K562 (cell line): ENCODE measurements around the gene STIM1. TPM values are rescaled to one million over a fixed set of nuclear protein-coding genes. Genes with fewer than 3 reads are reported as not detected.
A peak's percentile ranks its signal among the peaks of the same experiment; 100 is the strongest.

Experiments
- CBX3 ChIP-seq, 2 experiments: IDR thresholded peaks; 1 replicate in 1 of 2; 2 replicates in 1 of 2; pipeline ENCODE4 v1.6.1; 2012; ENCODE audit warnings: inconsistent platforms in 2 of 2, low read length in 2 of 2, borderline replicate concordance in 1 of 2, control low read depth in 1 of 2
- CGGBP1 ChIP-seq: fragments of 250-450 bp; sonication (Bioruptor Pico); IDR thresholded peaks from 2 replicates; pipeline ENCODE4 v1.9.0; 2021; ENCODE audit warnings: mild to moderate bottlenecking
- EP300 ChIP-seq: IDR thresholded peaks from 2 replicates; pipeline ENCODE4 v1.6.1; 2012; ENCODE audit warnings: low read length, improper control_type of control experiment
- LCOR ChIP-seq: sonication (generic); formaldehyde crosslinking; IDR thresholded peaks from 2 replicates; pipeline ENCODE4 v1.8.0; 2022; ENCODE audit warnings: mild to moderate bottlenecking, missing genetic modification reagents
- MLLT1 ChIP-seq, 2 experiments: fragments of 450-650 bp; IDR thresholded peaks; 2 replicates each; pipeline ENCODE4 v1.6.1; 2016
- NELFE ChIP-seq: IDR thresholded peaks from 2 replicates; pipeline ENCODE4 v1.6.1; 2011; ENCODE audit warnings: mild to moderate bottlenecking; ENCODE audit not compliant: insufficient read depth, insufficient read length
- NR1H2 ChIP-seq: sonication (generic); formaldehyde crosslinking; IDR thresholded peaks from 2 replicates; pipeline ENCODE4 v1.4.0; 2020; ENCODE audit warnings: mild to moderate bottlenecking, missing genetic modification reagents
- POLR2A ChIP-seq: fragments of 450-650 bp; conservative IDR thresholded peaks from 2 replicates; pipeline ENCODE4 v1.6.1; 2016
- POLR2B ChIP-seq: fragments of 450-650 bp; IDR thresholded peaks from 2 replicates; pipeline ENCODE4 v1.6.1; 2018; ENCODE audit warnings: low read depth; ENCODE audit not compliant: partially characterized antibody
- RCOR1 ChIP-seq, 2 experiments: IDR thresholded peaks; 2 replicates each; pipeline ENCODE4 v1.6.1; 2012; ENCODE audit warnings: low read depth in 2 of 2, low read length in 2 of 2, borderline replicate concordance in 1 of 2, improper control_type of control experiment in 1 of 2
- RNF2 ChIP-seq: sonication (generic); IDR thresholded peaks from 2 replicates; pipeline ENCODE4 v1.6.1; 2016
- SIN3A ChIP-seq, 2 experiments: fragments of 150-350 bp in 1 of 2; IDR thresholded peaks; 2 replicates each; pipeline ENCODE4 v1.6.1; 2011 to 2016; ENCODE audit warnings: borderline replicate concordance in 2 of 2, low read depth in 2 of 2, low read length in 2 of 2, mild to moderate bottlenecking in 2 of 2, moderate library complexity in 2 of 2; ENCODE audit not compliant: control insufficient read depth in 1 of 2
- STAG1 ChIP-seq: sonication (generic); formaldehyde crosslinking; IDR thresholded peaks from 2 replicates; pipeline ENCODE4 v1.5.0; 2020; ENCODE audit warnings: missing genetic modification reagents, borderline replicate concordance
- TAF1 ChIP-seq: IDR thresholded peaks from 2 replicates; pipeline ENCODE4 v1.6.1; 2011; ENCODE audit warnings: mild to moderate bottlenecking, low read length, moderate library complexity; ENCODE audit not compliant: insufficient read depth, control insufficient read depth, severe bottlenecking; ENCODE audit errors: extremely low read depth
- TCFL5 ChIP-seq: fragments of 250-450 bp; sonication (Bioruptor Pico); conservative IDR thresholded peaks from 2 replicates; pipeline ENCODE4 v1.6.1; 2021; ENCODE audit warnings: mild to moderate bottlenecking, moderate library complexity, matching md5 sums
- ZBTB33 ChIP-seq: sonication (generic); formaldehyde crosslinking; IDR thresholded peaks from 2 replicates; pipeline ENCODE4 v1.8.1; 2023; ENCODE audit warnings: mild to moderate bottlenecking, missing genetic modification reagents
- ZFX ChIP-seq: sonication (generic); formaldehyde crosslinking; IDR thresholded peaks from 2 replicates; pipeline ENCODE4 v1.8.0; 2022; ENCODE audit warnings: mild to moderate bottlenecking, missing genetic modification reagents, moderate library complexity
- ZNF140 ChIP-seq: fragments of 250-450 bp; sonication (Bioruptor Pico); IDR thresholded peaks from 2 replicates; pipeline ENCODE4 v1.8.0; 2021; ENCODE audit warnings: moderate library complexity, mild to moderate bottlenecking, inconsistent platforms
- ZNF780A ChIP-seq: fragments of 250-450 bp; sonication (Bioruptor Pico); IDR thresholded peaks from 2 replicates; pipeline ENCODE4 v1.5.0; 2021; ENCODE audit warnings: mild to moderate bottlenecking
- polyA plus RNA-seq, 8 experiments: library from polyadenylated mRNA; depleted of rRNA in 4 of 8; stranded (reverse) in 5 of 8; unstranded in 3 of 8; fragments of >200 nt; fragmentation: Nextera tagmentation in 2 of 8; fragmentation: Illumina TruSeq in 1 of 8; extraction: Ambion mirVana in 2 of 8; extraction: Trizol in 1 of 8; gene quantifications; 2 replicates each; pipeline versions ENCODE4 v1.2.1 to v1.2.3, GENCODE V29; 2011 to 2014; ENCODE audit warnings: inconsistent platforms in 1 of 8, missing spikeins in 1 of 8
- total RNA-seq, 7 experiments: library from RNA; depleted of rRNA in 6 of 7; stranded (reverse); fragments of >200 nt in 6 of 7; fragmentation: Illumina TruSeq in 2 of 7; extraction: Trizol in 2 of 7; gene quantifications; 2 replicates each; pipeline versions ENCODE4 v1.2.1 to v1.2.3, GENCODE V29; 2011 to 2021; ENCODE audit warnings: low replicate concordance in 1 of 7
- TF ChIP-seq, protein P1 (sequence below): conservative IDR thresholded peaks from 2 replicates; pipeline ENCODE4 v1.6.1; 2011; ENCODE audit warnings: low read depth, mild to moderate bottlenecking, low read length; ENCODE audit not compliant: control insufficient read depth
- TF ChIP-seq, protein P2 (sequence below): sonication (generic); formaldehyde crosslinking; IDR thresholded peaks from 2 replicates; pipeline ENCODE4 v1.8.0; 2022; ENCODE audit warnings: missing genetic modification reagents, mild to moderate bottlenecking, moderate library complexity, borderline replicate concordance

The STIM1 gene
- total and polyA plus RNA-seq, 9 of the 15 experiments (the other 6 are each of a cell fraction or from before 2014, with no cell fraction given) = 7.7 to 50.5 (median 22.5) TPM

GRCh38 chr11:3854977-3855807 is at the start of gene STIM1 (continued):
- TF ChIP-seq MLLT1 (IDR thresholded peaks at IDR 0.05) (peak in 1 of 2 experiments; percentile 87; a peak in 2 of 4 replicates), TAF1 (peak; percentile 22), RNF2 (peak; percentile 16; the same call in 1 of the 2 replicates), NR1H2 (CRISPR knock-in tag) (0 out of 2 replicates have a peak, but pooled peaks have one; percentile 81), POLR2B (peak; percentile 55), EP300 (peak; percentile 32; the same call in 1 of the 2 replicates), RCOR1 (IDR thresholded peaks at IDR 0.05; ENCODE audit: borderline replicate concordance in 1 of 2, low read depth in 2 of 2, low read length in 2 of 2) (peak in 1 of 2 experiments; percentile 73; a peak in 1 of 4 replicates), ZNF780A (no peak), SIN3A (IDR thresholded peaks at IDR 0.05; ENCODE audit: borderline replicate concordance in 2 of 2, control insufficient read depth in 1 of 2, low read depth in 2 of 2, low read length in 2 of 2) (peak in 1 of 2 experiments; percentile 60; a peak in 1 of 4 replicates), ZNF140 (no peak), NELFE (no peak), STAG1 (CRISPR knock-in tag) (peak; percentile 27; the same call in 1 of the 2 replicates), ZBTB33 (0 out of 2 replicates have a peak, but pooled peaks have one; percentile 36), CBX3 (IDR thresholded peaks at IDR 0.05; ENCODE audit: borderline replicate concordance in 1 of 2, low read length in 2 of 2) (peak in 1 of 2 experiments; percentile 61; a peak in 2 of 3 replicates), TCFL5 (CRISPR knock-in tag) (no peak), LCOR (CRISPR knock-in tag) (no peak), POLR2A (peak; percentile 72), ZFX (CRISPR knock-in tag) (peak; percentile 82), CGGBP1 (no peak)
- TF ChIP-seq, protein P1, sequence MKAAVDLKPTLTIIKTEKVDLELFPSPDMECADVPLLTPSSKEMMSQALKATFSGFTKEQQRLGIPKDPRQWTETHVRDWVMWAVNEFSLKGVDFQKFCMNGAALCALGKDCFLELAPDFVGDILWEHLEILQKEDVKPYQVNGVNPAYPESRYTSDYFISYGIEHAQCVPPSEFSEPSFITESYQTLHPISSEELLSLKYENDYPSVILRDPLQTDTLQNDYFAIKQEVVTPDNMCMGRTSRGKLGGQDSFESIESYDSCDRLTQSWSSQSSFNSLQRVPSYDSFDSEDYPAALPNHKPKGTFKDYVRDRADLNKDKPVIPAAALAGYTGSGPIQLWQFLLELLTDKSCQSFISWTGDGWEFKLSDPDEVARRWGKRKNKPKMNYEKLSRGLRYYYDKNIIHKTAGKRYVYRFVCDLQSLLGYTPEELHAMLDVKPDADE = 0 out of 2 replicates have a peak, but pooled peaks have one; percentile 17
- TF ChIP-seq, protein P2, sequence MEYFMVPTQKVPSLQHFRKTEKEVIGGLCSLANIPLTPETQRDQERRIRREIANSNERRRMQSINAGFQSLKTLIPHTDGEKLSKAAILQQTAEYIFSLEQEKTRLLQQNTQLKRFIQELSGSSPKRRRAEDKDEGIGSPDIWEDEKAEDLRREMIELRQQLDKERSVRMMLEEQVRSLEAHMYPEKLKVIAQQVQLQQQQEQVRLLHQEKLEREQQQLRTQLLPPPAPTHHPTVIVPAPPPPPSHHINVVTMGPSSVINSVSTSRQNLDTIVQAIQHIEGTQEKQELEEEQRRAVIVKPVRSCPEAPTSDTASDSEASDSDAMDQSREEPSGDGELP = peak; percentile 76
